ENCODE results near the gene NACAD. TPM values are rescaled to one million over a fixed set of nuclear protein-coding genes. Genes with fewer than 3 reads are reported as not detected.
A peak's percentile ranks its signal among the peaks of the same experiment; 100 is the strongest.

The NACAD gene
- total and polyA plus RNA-seq, 2 of the 4 experiments (the other 2 are of a cell fraction): 0.54 to 2.2 TPM

GRCh38 chr7:45089341-45089891 is 647 bp upstream of the NACAD start:
- Histone ChIP-seq H3K36me3 (ENCODE audit: control insufficient read depth, insufficient read depth, low read length) (peaks cover 5% of the 10 kb centered on the region; the same call in 1 of the 2 replicates), H4K8ac (ENCODE audit: low read depth in 2 of 2, low read length in 2 of 2) (peak overlapping the region in 1 of 2 experiments; percentile 51; a peak in 2 of 4 replicates), H4K91ac (ENCODE audit: insufficient read depth, low read depth, low read length) (no peak overlapping the region), H2BK120ac (ENCODE audit: low read depth, low read length) (no peak overlapping the region), H3K9ac (ENCODE audit: low read depth, low read length) (no peak overlapping the region), H3K27ac (ENCODE audit: insufficient read depth, low read length) (no peak overlapping the region), H3K4me2 (ENCODE audit: low read depth, low read length) (peak overlapping the region; percentile 14), H3K27me3 (ENCODE audit: control insufficient read depth, insufficient read depth, low read length) (no peaks in the 10 kb centered on the region), H3K79me1 (ENCODE audit: low read depth in 1 of 2, low read length in 2 of 2) (peaks cover 0 to 8% of the 10 kb centered on the region in 2 experiments; a peak in 1 of 4 replicates), H3K18ac (ENCODE audit: low read depth, low read length) (no peak overlapping the region), H4K5ac (ENCODE audit: low read depth, low read length) (no peak overlapping the region), H3K23ac (ENCODE audit: low read depth, low read length) (no peak overlapping the region), H2BK20ac (ENCODE audit: low read depth, low read length) (no peak overlapping the region), H3K56ac (ENCODE audit: extremely low read depth, insufficient read depth, low read length) (no peak overlapping the region), H3K9me1 (ENCODE audit: insufficient read depth, low read length) (peaks cover 4% of the 10 kb centered on the region; the same call in 1 of the 2 replicates), H2AK9ac (replicated peaks; ENCODE audit: low read depth, low read length, poor library complexity) (peak overlapping the region; percentile 79), H3K4me3 (ENCODE audit: insufficient read depth, low read depth, low read length) (peak overlapping the region; percentile 62), H2AK5ac (ENCODE audit: low read depth, low read length) (peak overlapping the region; percentile 18; the same call in 1 of the 2 replicates), H3K4me1 (ENCODE audit: control insufficient read depth, insufficient read depth, low read length) (peaks cover 4% of the 10 kb centered on the region; the same call in 1 of the 2 replicates), H3K14ac (replicated peaks; ENCODE audit: low read depth, low read length) (no peak overlapping the region), H3K4ac (ENCODE audit: low read depth, low read length) (no peak overlapping the region), H2AFZ (replicated peaks; ENCODE audit: low read length, poor library complexity) (peak overlapping the region; percentile 95), H2BK15ac (ENCODE audit: low read depth, low read length) (no peak overlapping the region), H4K20me1 (ENCODE audit: insufficient read depth, low read length) (no peaks in the 10 kb centered on the region), H2BK5ac (ENCODE audit: low read depth, low read length, poor library complexity, severe bottlenecking) (no peak overlapping the region), H3K9me3 (ENCODE audit: control insufficient read depth, insufficient read depth, low read length) (no peaks in the 10 kb centered on the region)
- dilution Hi-C loops (cut with HindIII; ENCODE audit: low sequenced_read_pairs, unreplicated experiment) (no loop called here), intact Hi-C loops (cut with micrococcal nuclease) (no loop called here), in situ Hi-C loops (cut with MboI; ENCODE audit: low sequenced_read_pairs) (no loop called here)
- POLR2A ChIA-PET (ENCODE audit: unreplicated experiment): no interaction called here
- BruUV-seq (replicated peaks): no TSS peak
- no peak for TF ChIP-seq CHD1 (IDR thresholded peaks at IDR 0.05; ENCODE audit: low read depth, low read length)
- no peak for TF ChIP-seq RAD21 (IDR thresholded peaks at IDR 0.05; ENCODE audit: low read length)
- TF ChIP-seq RFX5 (IDR thresholded peaks at IDR 0.05; ENCODE audit: low read depth, low read length): no peak
- TF ChIP-seq FOS (IDR thresholded peaks at IDR 0.05; ENCODE audit: low read depth, low read length): no peak
- TF ChIP-seq USF2 (IDR thresholded peaks at IDR 0.05; ENCODE audit: low read depth, low read length): no peak
- TF ChIP-seq RCOR1 (IDR thresholded peaks at IDR 0.05; ENCODE audit: insufficient replicate concordance, low read length): peak; percentile 96
- CTCF ChIA-PET: no interaction called here
- peak; percentile 48 for DNase-seq
- 0% methylated on average over 7 of the region's 22 CpGs; no CpG with 5 or more reads in 1 of the 2 experiments for WGBS, 2 experiments (ENCODE audit: extremely low coverage in 2 of 2, insufficient read length in 1 of 2)
- ATAC-seq (ENCODE audit: low read depth): peak; percentile 44
